DMS53 (cell line): ENCODE results near the gene PHTF1.

Experiments used
- DNase-seq: peaks from one replicate; lab custom pipeline; 2025; lab: John Stamatoyannopoulos, UW

Gene PHTF1

DNA sequence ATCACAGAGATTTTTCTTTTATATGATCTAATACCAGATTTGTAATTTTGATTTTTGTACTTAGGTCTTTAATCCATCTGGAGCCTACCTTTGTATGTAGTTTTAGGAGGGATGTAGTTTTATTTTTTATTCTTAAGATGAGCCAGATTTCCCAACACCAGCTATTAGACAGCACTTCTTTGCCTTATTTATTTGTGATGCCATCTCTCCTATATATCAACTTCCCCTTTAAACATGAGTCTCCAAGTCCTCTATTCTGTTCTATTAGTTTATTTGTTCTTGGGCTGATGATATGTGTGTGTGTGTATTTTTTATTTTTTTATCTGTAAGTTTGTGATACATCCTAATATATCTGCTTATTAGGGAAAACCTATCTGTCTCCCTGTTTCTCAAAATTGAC, 94.2 kb downstream of the PHTF1 start:
- DNase-seq, result no peak

DNA sequence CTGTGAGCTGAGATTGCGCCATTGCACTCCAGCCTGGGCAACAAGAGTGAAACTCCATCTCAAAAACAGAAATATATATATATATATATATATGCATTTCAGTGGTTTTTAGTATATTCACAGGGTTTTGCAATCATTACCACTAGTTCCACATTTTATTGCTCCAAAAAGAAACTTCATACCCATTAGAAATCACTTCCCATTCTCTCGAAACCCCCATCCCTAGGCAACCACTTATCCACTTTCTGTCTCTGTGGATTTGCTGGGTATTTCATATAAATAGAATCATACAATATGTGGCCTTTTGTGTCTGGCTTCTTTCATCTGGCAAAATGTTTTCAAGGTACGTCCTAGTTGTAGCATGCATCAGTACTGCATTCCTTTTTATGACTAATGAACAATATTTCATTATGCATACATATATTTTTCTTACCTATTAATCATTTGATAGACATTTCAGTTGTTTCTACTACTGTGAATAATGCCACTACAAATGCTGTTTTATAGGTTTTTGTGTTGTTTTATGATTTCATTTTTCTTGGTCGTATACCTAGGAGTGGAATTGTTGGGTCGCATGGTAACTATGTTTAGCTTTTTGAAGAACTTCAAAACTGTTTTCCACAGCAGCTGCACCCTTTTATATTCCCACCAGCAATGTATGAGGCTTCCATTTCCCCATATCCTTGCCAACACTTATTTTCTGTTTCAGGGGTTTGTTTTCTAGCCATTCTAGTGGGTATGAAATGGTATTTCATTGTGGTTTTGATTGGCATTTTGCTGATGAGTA, 95.9 kb downstream of the PHTF1 start:
- DNase-seq, result no peak

DNA sequence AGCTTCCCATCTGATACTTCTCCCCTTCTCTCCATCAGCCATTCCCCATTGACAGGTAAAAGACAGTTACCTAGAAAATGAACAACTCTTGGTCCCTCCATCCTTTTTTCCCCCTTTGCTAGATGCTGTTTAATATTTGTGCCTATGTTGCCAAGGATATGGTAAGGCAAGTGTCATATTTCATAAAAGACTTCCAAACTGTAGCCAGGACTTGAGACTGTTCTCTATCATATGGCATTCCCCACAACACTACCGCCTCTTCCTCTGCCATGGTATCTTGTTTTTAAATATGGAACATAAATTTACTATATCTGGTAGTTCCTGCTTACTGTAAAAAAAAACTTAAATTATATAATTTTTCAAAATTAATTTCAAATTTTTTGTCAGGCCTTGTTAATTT, 97.2 kb downstream of the PHTF1 start:
- DNase-seq, result no peak

DNA sequence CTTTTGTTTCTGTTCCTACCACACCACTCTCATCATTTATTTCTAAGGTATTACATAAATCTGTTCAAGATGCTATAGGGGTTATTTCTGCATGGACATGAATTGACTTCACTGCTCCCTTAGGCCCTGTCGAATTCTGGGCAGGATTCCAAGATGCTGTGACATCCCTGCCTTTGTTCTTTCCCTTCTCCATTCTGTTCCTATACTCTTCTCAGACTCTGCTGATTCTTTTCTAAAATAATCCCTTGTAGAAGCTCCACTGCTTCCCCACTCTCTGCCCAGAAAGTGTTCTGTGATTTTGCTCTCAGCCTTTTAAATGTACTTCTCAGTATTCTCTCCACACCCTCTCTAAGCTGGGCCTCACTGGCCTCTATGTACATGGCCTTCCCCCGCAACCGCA, 99.2 kb downstream of the PHTF1 start:
- DNase-seq, result no peak

DNA sequence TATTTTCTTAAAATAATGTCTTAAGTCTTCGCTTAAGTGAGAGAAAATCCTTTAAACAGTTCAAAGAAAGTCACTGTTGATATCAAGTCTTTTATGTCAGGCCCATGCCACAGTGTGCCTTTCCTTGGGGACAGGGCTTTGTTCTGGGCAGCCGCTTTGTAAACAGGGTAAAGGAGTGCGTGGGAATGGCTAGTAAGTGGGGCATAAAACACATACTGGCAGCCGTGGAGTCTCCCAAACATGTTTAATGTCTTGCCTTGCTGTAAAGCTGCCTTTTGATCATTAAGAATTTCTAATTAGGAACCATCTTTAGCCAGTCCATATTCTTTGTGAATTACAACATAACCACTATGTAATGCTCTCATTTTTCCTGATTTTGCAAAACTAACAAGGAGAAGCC, 99.7 kb downstream of the PHTF1 start:
- DNase-seq, result no peak

DNA sequence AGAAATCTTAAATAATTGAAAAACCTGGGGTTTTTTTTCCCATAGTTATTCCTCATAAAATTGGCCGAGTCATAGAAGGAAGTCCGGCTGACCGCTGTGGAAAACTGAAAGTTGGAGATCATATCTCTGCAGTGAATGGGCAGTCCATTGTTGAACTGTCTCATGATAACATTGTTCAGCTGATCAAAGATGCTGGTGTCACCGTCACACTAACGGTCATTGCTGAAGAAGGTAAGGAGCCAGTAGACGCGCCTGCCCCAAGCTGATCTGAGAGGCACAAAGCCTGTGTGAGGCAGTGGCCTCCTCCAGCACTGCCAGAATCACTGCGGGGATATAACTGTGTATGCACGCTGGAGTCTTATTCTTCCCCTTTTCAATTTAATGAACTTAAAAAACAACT, 100.3 kb downstream of the PHTF1 start:
- no peak for DNase-seq

DNA sequence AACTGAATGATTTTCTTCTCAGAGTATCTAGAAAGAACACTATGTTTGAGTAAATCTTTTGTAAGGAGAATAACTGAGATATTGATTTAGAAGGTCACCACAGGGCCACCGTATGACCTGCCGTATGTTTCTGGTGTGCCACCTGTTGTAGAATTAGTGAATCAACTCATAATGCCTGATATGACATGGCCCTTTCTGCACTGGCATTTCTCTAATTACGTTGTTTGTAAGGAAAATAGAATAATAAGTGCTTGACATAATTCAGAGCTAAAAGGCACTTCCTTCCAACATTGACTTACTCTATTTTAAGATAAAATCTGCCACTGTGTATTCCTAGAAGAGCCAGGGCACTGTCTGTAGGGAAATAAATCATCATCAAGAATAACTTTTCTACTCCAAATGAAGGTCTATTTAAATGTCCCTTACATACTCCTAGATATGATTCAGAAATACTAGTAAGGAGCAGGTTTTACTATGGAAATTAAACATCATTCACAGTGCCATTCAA, 101.7 kb downstream of the PHTF1 start:
- DNase-seq, result no peak

DNA sequence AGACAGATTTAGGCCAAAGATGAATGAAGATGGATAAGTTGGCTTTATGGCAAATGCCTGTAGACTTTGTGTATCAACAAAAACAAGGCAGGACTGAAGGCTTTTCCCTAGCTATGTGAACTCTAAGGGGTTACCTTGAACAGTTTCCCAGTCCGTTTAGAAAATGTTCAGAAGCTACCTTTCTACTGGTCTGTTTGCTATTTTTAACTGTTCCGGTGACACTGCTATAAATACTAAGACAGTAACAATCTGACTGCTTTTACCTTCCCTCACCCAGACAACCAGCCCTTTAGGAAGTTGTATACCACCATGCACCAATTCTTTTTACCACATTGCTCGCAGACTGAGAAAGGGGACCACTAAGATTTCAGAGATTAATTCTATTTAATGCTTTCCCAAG, 102.2 kb downstream of the PHTF1 start:
- DNase-seq, result no peak

DNA sequence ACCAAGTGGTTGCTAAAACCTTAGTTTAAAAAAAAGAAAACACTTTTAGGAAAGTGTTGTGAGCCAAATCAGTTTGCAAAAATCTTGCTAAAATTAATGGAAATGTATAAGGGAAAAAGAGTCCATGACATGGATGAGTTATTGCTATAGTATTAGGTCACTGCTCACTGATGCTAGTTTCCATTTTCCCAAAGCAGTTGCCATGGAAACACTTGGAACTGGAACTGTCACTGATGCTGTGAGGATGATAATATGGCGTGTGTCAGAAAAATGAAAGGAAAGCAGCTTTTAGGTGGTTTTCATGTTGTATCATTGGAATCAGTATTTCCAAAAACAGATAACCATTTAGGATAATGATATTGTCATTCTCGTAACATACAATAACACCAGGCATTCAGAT, 104.4 kb downstream of the PHTF1 start:
- DNase-seq, result peak; percentile 22

DNA sequence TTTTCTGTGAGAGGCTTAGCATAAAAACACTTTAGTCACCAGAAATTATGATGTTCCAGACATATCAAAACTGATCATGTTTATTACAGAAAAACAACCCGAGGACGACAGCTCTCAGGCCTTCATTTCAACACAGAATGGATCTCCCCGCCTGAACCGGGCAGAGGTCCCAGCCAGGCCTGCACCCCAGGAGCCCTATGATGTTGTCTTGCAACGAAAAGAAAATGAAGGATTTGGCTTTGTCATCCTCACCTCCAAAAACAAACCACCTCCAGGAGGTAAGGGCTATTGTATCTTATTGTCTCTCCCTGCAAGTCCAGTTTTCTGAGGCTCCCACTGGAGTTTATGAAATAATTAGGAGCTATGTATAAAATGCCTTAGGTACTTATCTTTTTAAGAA, 105.5 kb downstream of the PHTF1 start:
- no peak for DNase-seq

DNA sequence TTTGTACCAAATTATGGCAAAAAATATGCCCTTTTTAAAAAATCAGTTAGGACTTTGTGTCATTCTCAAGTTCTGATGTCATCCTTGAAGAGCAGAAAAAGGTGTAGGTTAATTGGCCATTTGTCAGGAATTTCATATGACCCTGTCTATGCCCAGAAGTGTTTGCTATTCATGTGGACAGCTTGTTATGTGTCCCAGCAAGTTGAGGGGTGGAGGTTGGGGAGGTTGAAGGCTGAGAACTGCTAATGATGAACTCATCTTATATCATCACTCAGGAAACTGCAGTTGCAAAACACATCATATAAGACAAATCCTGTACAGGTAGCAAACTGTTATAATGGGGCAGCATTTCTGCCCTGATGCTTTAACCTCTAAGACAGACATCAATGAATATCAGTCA, 106.5 kb downstream of the PHTF1 start:
- DNase-seq, result peak; percentile 9

DNA sequence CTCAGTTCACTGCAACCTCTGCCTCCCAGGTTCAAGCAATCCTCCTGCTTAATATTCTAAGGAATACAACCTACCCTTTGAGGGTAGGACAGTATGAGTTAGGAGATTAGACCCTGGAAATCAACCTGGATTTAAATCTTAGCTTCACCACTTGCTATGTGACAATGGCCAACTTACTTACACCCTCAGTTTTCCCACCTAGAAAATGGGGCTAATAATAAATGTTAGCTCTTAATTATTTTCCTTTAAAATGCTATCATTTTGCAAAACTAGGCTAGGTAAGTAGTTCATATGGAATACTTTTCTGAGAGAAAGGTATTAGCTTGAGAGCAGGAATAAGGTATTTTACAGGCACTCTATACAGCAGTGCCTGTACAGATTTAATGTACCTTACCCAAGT, 110.8 kb downstream of the PHTF1 start:
- DNase-seq, result no peak

DNA sequence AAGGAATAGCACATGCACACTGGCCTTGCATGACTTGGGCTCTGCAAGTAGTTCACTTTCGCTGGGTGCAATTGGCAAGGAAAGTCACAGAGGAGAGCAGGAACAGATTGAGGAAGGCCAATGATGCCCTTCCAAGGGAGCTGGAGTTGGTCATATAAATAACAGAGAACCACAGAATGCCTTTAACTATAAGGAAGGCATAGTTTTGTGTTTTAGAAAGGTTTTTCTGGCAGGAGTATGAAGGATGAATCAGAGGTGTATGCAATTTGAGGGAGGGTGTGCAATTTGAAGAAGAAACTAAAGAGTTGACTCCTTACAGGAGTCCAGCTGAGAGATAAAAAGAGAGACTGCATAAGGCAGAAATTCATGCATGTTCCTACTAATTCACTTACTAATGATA, 112.1 kb downstream of the PHTF1 start:
- no peak for DNase-seq
